ENCODE results near the gene CD47. TPM values are rescaled to one million over a fixed set of nuclear protein-coding genes. Genes with fewer than 3 reads are reported as not detected.

The CD47 gene
- total RNA-seq, 1 experiment from 2014 or later: 16.3 TPM

- no peaks in the 10 kb centered on the region for H3K9me3 Mint-ChIP-seq
- no peak for TF ChIP-seq E2F1 (CRISPR knock-in tag; IDR thresholded peaks at IDR 0.05)
- no peak for TF ChIP-seq FOXK1 (CRISPR knock-in tag; IDR thresholded peaks at IDR 0.05)
- no peak overlapping the region for H3K27ac Mint-ChIP-seq
- peaks cover 14% of the 10 kb centered on the region for H3K4me1 Mint-ChIP-seq
- no peaks in the 10 kb centered on the region for H3K36me3 Mint-ChIP-seq
- no peak overlapping the region for H3K4me3 Mint-ChIP-seq
- H3K27me3 Mint-ChIP-seq (ENCODE audit: low read depth): no peaks in the 10 kb centered on the region
- ATAC-seq: no peak
- no peak for DNase-seq (ENCODE audit: low spot score)
- POLR2A ChIA-PET: no interaction called here
- CTCF ChIA-PET: no interaction called here
Measured at GRCh38 chr3:107993771-107994170, 97.1 kb downstream of the CD47 start.

Other genes with a start within 250 kb of the CD47 start
- gene IFT57, start 131.4 kb upstream of the CD47 start, total RNA-seq (2021): 24.8 to 32.1 TPM (median 28.4 TPM) in 3 replicates
- gene HHLA2, start 205.5 kb upstream of the CD47 start, total RNA-seq (2021): 0.07 to 0.14 TPM (median 0.09 TPM) in 3 replicates